ENCODE measurements around the gene ZNF740.
A peak's percentile ranks its signal among the peaks of the same experiment; 100 is the strongest.
"Not testable (repeated sequence)": the region's sequence is repeated elsewhere in the genome, so short reads cannot be mapped to it uniquely, and the experiment has no call there.

Gene ZNF740, protein sequence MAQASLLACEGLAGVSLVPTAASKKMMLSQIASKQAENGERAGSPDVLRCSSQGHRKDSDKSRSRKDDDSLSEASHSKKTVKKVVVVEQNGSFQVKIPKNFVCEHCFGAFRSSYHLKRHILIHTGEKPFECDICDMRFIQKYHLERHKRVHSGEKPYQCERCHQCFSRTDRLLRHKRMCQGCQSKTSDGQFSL

GRCh38 chr12:53180220-53180930, at the start of gene ZNF740, which contains the start of gene CSAD:
ZNF740 (plus strand) TSS chr12:53180722; CDS start chr12:53181984, 1,262 bp downstream.
CSAD (minus strand) TSS chr12:53180925; CDS start chr12:53173470, 7,455 bp downstream.
- DNase-seq (ENCODE audit: low read depth): peak; percentile 97

- DNase-seq (ENCODE audit: low read depth): no peak
Measured at GRCh38 chr12:53131844-53132243, 48.7 kb upstream of the ZNF740 start.

DNA sequence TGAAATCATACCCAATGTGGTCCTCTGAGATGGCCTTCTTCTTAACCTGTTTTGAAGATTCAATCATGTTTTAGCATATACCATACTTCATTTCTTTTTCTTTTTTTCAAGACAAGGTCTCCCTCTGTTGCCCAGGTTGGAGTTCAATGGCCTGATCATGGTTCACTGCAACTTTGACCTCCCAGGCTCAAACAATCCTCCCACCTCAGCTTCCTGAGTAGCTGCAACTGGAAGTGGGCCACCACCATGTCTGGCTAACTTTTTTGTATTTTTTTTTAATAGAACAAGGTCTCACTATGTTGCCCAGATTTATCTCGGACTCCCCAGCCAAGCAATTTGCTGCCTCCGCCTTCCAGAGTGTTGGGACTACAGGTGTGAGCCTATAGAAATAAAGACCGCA, 46.8 kb upstream of the ZNF740 start:
- no peak for DNase-seq (ENCODE audit: low read depth)

DNA sequence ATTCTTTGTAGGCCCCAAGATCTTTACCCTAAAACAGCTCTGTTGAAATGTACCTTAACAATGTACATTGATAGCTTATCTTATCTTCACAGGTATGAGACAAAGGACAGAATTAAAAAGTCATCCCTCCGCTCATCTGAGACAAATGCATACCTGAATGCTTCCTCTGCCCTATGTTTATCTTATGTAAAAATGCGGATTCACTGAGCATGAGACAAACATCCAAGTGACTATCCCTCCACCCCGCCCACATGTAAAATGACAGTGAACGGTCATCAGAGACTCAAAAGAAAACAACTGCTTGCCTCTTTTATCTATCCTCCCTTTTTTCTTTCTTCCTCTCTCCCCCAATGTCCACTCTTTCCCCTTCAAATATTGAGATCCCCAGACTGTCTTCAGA, 37.2 kb upstream of the ZNF740 start:
- no peak for DNase-seq (ENCODE audit: low read depth)

GRCh38 chr12:53145383-53146260, 34.9 kb upstream of the ZNF740 start:
- DNase-seq (ENCODE audit: low read depth): no peak

GRCh38 chr12:53147181-53147580, 33.3 kb upstream of the ZNF740 start:
- no peak for DNase-seq (ENCODE audit: low read depth)

DNA sequence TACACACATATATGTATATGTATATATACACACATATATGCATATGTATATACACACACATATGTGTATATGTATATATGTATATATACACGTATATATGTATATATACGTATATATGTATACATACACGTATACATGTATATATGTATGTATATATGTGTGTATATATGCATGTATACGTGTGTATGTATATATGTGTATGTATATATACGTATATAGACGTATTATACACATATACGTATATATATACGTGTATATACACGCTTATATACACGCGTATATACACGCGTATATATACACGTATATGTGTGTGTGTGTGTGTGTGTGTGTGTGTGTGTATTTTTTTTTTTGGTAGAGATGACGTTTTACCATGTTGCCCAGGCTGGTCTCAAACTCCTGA, 32.9 kb upstream of the ZNF740 start:
- DNase-seq (ENCODE audit: low read depth): no peak

GRCh38 chr12:53151039-53151438, 29.5 kb upstream of the ZNF740 start:
- no peak for DNase-seq (ENCODE audit: low read depth)

DNA sequence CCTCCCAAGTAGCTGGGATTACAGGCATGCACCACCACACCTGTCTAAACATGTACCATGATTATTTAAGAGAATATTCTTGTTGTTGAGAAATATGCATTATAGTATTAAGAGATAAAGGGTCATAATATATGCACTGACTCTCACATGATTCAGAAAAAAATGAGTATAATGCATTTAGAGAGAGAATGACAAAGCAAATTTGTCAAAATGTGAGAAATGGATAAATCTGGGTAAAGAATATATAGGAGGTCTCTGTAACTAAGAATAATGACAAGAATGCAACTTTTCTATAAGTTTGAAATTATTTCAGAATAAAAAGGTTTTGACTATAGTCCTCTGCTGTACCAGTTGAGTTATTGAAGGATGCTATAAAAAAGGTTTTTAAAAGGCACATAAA, 28.1 kb upstream of the ZNF740 start:
- no peak for DNase-seq (ENCODE audit: low read depth)

DNA sequence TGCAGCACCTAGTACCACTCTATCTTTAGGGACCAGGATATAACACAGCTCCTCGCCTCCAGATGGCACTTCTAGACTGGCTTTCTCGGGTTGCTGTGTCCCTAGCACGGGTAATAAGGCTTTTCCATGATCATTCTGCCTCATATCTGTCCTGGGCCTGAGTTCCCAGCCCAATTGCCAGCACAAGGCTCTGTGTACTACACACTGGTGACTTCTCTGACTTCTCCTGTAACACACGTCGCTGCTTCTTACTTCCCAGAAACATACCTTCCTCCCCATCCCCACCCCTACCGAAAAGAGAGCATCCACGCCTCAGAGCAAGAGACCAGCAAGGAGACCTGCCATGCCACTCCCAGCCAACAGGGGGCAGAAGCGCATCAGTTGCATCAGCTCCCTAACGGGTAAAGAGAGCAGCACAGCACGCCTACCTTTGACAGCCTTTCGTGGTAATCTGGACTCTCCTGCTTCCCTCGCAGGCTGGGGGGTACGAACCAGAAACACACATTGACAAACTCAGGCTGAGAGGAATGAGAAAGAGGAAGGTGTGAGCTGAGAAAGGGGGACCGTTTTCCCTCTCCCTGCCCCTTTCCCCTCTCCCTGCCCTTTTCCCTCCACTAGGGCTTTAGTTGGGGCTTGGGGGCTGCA, 21.2 kb upstream of the ZNF740 start:
- DNase-seq (ENCODE audit: low read depth): peak; percentile 84

DNA sequence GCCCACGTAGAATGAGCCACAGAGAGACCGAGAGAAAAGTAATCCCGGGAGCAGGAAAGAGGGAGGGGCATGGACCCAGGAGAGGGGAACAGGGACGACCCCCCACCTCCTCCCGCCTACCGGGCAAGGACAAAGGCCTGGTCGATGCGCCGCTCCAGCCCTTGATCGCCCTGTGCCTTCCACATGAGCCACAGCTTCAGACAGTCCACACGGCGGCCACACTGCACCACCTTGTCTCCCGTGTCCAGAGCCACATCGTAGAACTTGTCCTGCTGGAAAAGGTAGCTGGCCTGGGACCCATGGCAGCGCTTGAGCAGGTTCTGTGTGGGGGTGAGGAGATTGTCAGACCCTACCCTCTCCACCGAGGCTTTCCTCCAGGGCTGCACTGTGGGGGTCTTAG, 20.5 kb upstream of the ZNF740 start:
- DNase-seq (ENCODE audit: low read depth): no peak

- DNase-seq (ENCODE audit: low read depth): no peak
Measured at GRCh38 chr12:53160673-53161072, 19.8 kb upstream of the ZNF740 start.

- no peak for DNase-seq (ENCODE audit: low read depth)
Measured at GRCh38 chr12:53161119-53161911, 19.2 kb upstream of the ZNF740 start.

GRCh38 chr12:53163008-53163407, 17.5 kb upstream of the ZNF740 start:
- DNase-seq (ENCODE audit: low read depth): not testable (repeated sequence)

- DNase-seq (ENCODE audit: low read depth): no peak
Measured at GRCh38 chr12:53166837-53167236, 13.7 kb upstream of the ZNF740 start.

GRCh38 chr12:53169644-53170043, 10.9 kb upstream of the ZNF740 start:
- DNase-seq (ENCODE audit: low read depth): no peak

- DNase-seq (ENCODE audit: low read depth): no peak
Measured at GRCh38 chr12:53170215-53170614, 10.3 kb upstream of the ZNF740 start.

GRCh38 chr12:53170876-53171724, 9.4 kb upstream of the ZNF740 start:
- no peak for DNase-seq (ENCODE audit: low read depth)

DNA sequence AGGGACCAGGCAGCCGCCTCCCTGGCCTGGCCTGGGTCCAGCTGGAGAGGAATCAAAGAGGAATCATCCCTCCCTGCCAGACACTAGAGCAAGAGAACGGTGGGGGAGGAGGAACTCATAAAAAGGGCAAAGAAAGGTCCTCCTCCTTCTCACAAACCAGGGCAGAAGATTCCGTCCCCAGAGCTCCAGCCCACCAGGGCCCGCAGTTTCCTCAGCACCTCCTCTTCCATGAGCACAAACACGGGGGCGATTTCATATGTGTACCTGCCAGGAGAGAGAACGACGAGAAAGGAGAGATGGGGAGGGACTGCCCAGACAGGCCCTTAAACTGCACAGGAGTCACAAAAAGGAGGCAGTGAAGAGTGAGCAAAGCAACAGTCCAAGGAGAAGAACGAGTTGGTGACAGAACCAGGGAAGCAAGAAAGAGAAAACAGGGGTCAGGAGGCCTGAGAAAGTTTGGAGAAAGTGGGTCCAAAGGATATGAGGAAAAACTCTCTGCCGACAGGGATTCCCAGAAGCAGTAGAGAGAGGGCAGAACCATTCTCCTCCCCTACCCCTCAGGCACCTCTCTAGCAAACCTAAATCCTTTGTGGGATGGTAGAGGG, 8.7 kb upstream of the ZNF740 start:
- no peak for DNase-seq (ENCODE audit: low read depth)

- DNase-seq (ENCODE audit: low read depth): no peak
Measured at GRCh38 chr12:53172352-53172751, 8.2 kb upstream of the ZNF740 start.
